ENCODE data around the gene CFAP46.

- TF ChIP-seq POLR2AphosphoS5 (IDR thresholded peaks at IDR 0.05; ENCODE audit: low read depth, low read length) (no peak), REST (IDR thresholded peaks at IDR 0.05; ENCODE audit: insufficient read depth in 1 of 2, low read depth in 2 of 2, low read length in 1 of 2) (no peak), CTCF (IDR thresholded peaks at IDR 0.05) (no peak), TCF7L2 (IDR thresholded peaks at IDR 0.05; ENCODE audit: low read depth, low read length) (no peak), SIN3A (IDR thresholded peaks at IDR 0.05; ENCODE audit: borderline replicate concordance, insufficient read depth, low read depth, low read length) (no peak)
These were observed 108.0 kb downstream of the CFAP46 start for GRCh38 chr10:132834311-132834761.

Measured in Panc1 (cell line).